Measurements from ENCODE around the gene PSMD9.
"Not testable (repeated sequence)": the region's sequence is repeated elsewhere in the genome, so short reads cannot be mapped to it uniquely, and the experiment has no call there.

PSMD9 gene

GRCh38 chr12:121874071-121874470, 14.5 kb upstream of the PSMD9 start:
- no peak for DNase-seq

- DNase-seq: no peak
Observed at GRCh38 chr12:121875582-121875981, 13.0 kb upstream of the PSMD9 start.

GRCh38 chr12:121876080-121876447, 12.5 kb upstream of the PSMD9 start:
- not testable (repeated sequence) for DNase-seq

GRCh38 chr12:121883315-121883660, 5.3 kb upstream of the PSMD9 start:
- DNase-seq: no peak

GRCh38 chr12:121885129-121885528, 3.5 kb upstream of the PSMD9 start:
- not testable (repeated sequence) for DNase-seq

GRCh38 chr12:121888083-121888477, 510 bp upstream of the PSMD9 start:
- DNase-seq: no peak

GRCh38 chr12:121889274-121889624, 659 bp downstream of the PSMD9 start:
- DNase-seq: no peak

- not testable (repeated sequence) for DNase-seq
Observed at GRCh38 chr12:121889661-121890060, 1.1 kb downstream of the PSMD9 start.

GRCh38 chr12:121892673-121893561, 4.3 kb downstream of the PSMD9 start:
- DNase-seq: no peak

- peak; percentile 14 for DNase-seq
Observed at GRCh38 chr12:121893961-121894460, 5.4 kb downstream of the PSMD9 start.

GRCh38 chr12:121894633-121895032, 6.0 kb downstream of the PSMD9 start:
- DNase-seq: no peak

- DNase-seq: no peak
Observed at GRCh38 chr12:121898287-121898686, 9.7 kb downstream of the PSMD9 start.

GRCh38 chr12:121899590-121899989, 11.0 kb downstream of the PSMD9 start:
- no peak for DNase-seq

- no peak for DNase-seq
Observed at GRCh38 chr12:121903202-121903601, 14.6 kb downstream of the PSMD9 start.

- no peak for DNase-seq
Observed at GRCh38 chr12:121905746-121906145, 17.2 kb downstream of the PSMD9 start.

- DNase-seq: no peak
Observed at GRCh38 chr12:121908702-121909101, 20.1 kb downstream of the PSMD9 start.

- peak; percentile 41 for DNase-seq
Observed at GRCh38 chr12:121911824-121912585, 23.4 kb downstream of the PSMD9 start.

- no peak for DNase-seq
Observed at GRCh38 chr12:121915841-121916321, 27.3 kb downstream of the PSMD9 start.

GRCh38 chr12:121916719-121917118, 28.1 kb downstream of the PSMD9 start:
- no peak for DNase-seq

GRCh38 chr12:121917950-121918678, 29.5 kb downstream of the PSMD9 start, which contains the start of gene CFAP251:
Gene CFAP251 (plus strand): TSS chr12:121918592. CDS start chr12:121921306, 2,714 bp downstream.
- peak; percentile 93 for DNase-seq

GRCh38 chr12:121918679-121919038, 30.1 kb downstream of the PSMD9 start:
- DNase-seq: no peak

GRCh38 chr12:121921066-121921465, 32.5 kb downstream of the PSMD9 start:
- DNase-seq: no peak

GRCh38 chr12:121925358-121925695, 36.7 kb downstream of the PSMD9 start:
- no peak for DNase-seq
